Measurements from ENCODE around the gene BAIAP2. TPM values are rescaled to one million over a fixed set of nuclear protein-coding genes. Genes with fewer than 3 reads are reported as not detected.

BAIAP2 gene
- total and polyA plus RNA-seq, 2 of the 13 experiments (the other 11 are each of a cell fraction or from before 2014, with no cell fraction given): 22.5 to 24.0 TPM

- peak; percentile 75 for TF ChIP-seq FOSL1 (CRISPR knock-in tag; IDR thresholded peaks at IDR 0.05; ENCODE audit: borderline replicate concordance)
- TF ChIP-seq SP4 (CRISPR knock-in tag; IDR thresholded peaks at IDR 0.05): peak; percentile 91
- TF ChIP-seq ZNF660 (CRISPR knock-in tag; IDR thresholded peaks at IDR 0.05; ENCODE audit: borderline replicate concordance, low read depth): no peak
- no peak for TF ChIP-seq ZNF773 (CRISPR knock-in tag; IDR thresholded peaks at IDR 0.05; ENCODE audit: borderline replicate concordance)
- no peak for TF ChIP-seq ZBTB44 (CRISPR knock-in tag; IDR thresholded peaks at IDR 0.05)
- TF ChIP-seq MBD4 (IDR thresholded peaks at IDR 0.05; ENCODE audit: borderline replicate concordance, low read length): no peak
- no peak for TF ChIP-seq SNAI1 (CRISPR knock-in tag; IDR thresholded peaks at IDR 0.05; ENCODE audit: borderline replicate concordance)
- no peak for TF ChIP-seq ZMAT3 (CRISPR knock-in tag; conservative IDR thresholded peaks at IDR 0.05)
- no peak for TF ChIP-seq MBNL3 (CRISPR knock-in tag; conservative IDR thresholded peaks at IDR 0.05)
- TF ChIP-seq TCF12 (IDR thresholded peaks at IDR 0.05): no peak
- TF ChIP-seq TCF12 (CRISPR knock-in tag; IDR thresholded peaks at IDR 0.05): 0 out of 2 replicates have a peak, but pooled peaks have one; percentile 17
- TF ChIP-seq POLR2A (IDR thresholded peaks at IDR 0.05; ENCODE audit: insufficient read depth in 1 of 2, low read depth in 2 of 2, low read length in 2 of 2): peak in 1 of 2 experiments; percentile 41; a peak in 1 of 4 replicates
- TF ChIP-seq ZNF331 (CRISPR knock-in tag; IDR thresholded peaks at IDR 0.05): peak; percentile 18; the same call in 1 of the 2 replicates
- no peak for TF ChIP-seq PHF5A (CRISPR knock-in tag; IDR thresholded peaks at IDR 0.05; ENCODE audit: low read depth, unreplicated experiment)
- no peak for TF ChIP-seq JUNB (CRISPR knock-in tag; IDR thresholded peaks at IDR 0.05; ENCODE audit: borderline replicate concordance)
- no peak for TF ChIP-seq ZNF20 (CRISPR knock-in tag; IDR thresholded peaks at IDR 0.05)
- TF ChIP-seq KLF6 (CRISPR knock-in tag; IDR thresholded peaks at IDR 0.05): peak; percentile 65; the same call in 1 of the 2 replicates
- TF ChIP-seq MYC (CRISPR knock-in tag; IDR thresholded peaks at IDR 0.05; ENCODE audit: borderline replicate concordance): peak; percentile 64; the same call in 1 of the 2 replicates
- no peak for TF ChIP-seq ATF1 (CRISPR knock-in tag; IDR thresholded peaks at IDR 0.05)
- TF ChIP-seq ZNF615 (CRISPR knock-in tag; IDR thresholded peaks at IDR 0.05; ENCODE audit: borderline replicate concordance): no peak
- 0 out of 2 replicates have a peak, but pooled peaks have one; percentile 25 for TF ChIP-seq SRY (CRISPR knock-in tag; IDR thresholded peaks at IDR 0.05)
- no peak for TF ChIP-seq ZNF550 (CRISPR knock-in tag; IDR thresholded peaks at IDR 0.05; ENCODE audit: borderline replicate concordance)
- TF ChIP-seq ZMYM2 (CRISPR knock-in tag; IDR thresholded peaks at IDR 0.05): no peak
- no peak for TF ChIP-seq ZNF24 (IDR thresholded peaks at IDR 0.05)
- no peak for TF ChIP-seq MNT (IDR thresholded peaks at IDR 0.05)
- no peak for TF ChIP-seq GLMP (CRISPR knock-in tag; IDR thresholded peaks at IDR 0.05; ENCODE audit: borderline replicate concordance)
- TF ChIP-seq JUND (CRISPR knock-in tag; IDR thresholded peaks at IDR 0.05): peak; percentile 46; the same call in 1 of the 2 replicates
- TF ChIP-seq HNRNPK (IDR thresholded peaks at IDR 0.05; ENCODE audit: low read depth, low read length, poor library complexity, severe bottlenecking): no peak
Observed at GRCh38 chr17:81097134-81097942, 62.4 kb downstream of the BAIAP2 start (continued).
